Lower leg skin (tissue), 3 donors: ENCODE measurements around the gene IL17RC.

ENCODE experiments used
- CTCF ChIP-seq, 3 donors: fragments of 450-650 bp; IDR thresholded peaks; one replicate each; pipeline ENCODE4 v1.5.1; 2016; ENCODE audit warnings: antibody characterized with exemption in 3 of 3, mild to moderate bottlenecking in 3 of 3, moderate library complexity in 2 of 3
- POLR2A ChIP-seq, 2 donors: fragments of 450-650 bp; IDR thresholded peaks; one replicate each; pipeline ENCODE4 v1.6.1; 2016 to 2017; ENCODE audit warnings: antibody characterized with exemption in 2 of 2, mild to moderate bottlenecking in 1 of 2, moderate library complexity in 1 of 2

- TF ChIP-seq CTCF (IDR thresholded peaks at IDR 0.05) (no peak), POLR2A (IDR thresholded peaks at IDR 0.05) (no peak)
These were observed 32.2 kb downstream of the IL17RC start for GRCh38 chr3:9949115-9949514.
